ENCODE data around the gene LDLR.

GRCh38 chr19:11089254-11090013, at the start of gene LDLR:
- TF ChIP-seq, protein P1, sequence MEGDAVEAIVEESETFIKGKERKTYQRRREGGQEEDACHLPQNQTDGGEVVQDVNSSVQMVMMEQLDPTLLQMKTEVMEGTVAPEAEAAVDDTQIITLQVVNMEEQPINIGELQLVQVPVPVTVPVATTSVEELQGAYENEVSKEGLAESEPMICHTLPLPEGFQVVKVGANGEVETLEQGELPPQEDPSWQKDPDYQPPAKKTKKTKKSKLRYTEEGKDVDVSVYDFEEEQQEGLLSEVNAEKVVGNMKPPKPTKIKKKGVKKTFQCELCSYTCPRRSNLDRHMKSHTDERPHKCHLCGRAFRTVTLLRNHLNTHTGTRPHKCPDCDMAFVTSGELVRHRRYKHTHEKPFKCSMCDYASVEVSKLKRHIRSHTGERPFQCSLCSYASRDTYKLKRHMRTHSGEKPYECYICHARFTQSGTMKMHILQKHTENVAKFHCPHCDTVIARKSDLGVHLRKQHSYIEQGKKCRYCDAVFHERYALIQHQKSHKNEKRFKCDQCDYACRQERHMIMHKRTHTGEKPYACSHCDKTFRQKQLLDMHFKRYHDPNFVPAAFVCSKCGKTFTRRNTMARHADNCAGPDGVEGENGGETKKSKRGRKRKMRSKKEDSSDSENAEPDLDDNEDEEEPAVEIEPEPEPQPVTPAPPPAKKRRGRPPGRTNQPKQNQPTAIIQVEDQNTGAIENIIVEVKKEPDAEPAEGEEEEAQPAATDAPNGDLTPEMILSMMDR (IDR thresholded peaks at IDR 0.05) = no peak
- TF ChIP-seq POLR2A (IDR thresholded peaks at IDR 0.05) = peak; percentile 98 to 99
